ENCODE measurements around the gene ARL5B. TPM values are rescaled to one million over a fixed set of nuclear protein-coding genes. Genes with fewer than 3 reads are reported as not detected.

Gene ARL5B
- total and polyA plus RNA-seq, 9 of the 15 experiments (the other 6 are each of a cell fraction or from before 2014, with no cell fraction given): 4.1 to 22.2 (median 15.1) TPM

DNA sequence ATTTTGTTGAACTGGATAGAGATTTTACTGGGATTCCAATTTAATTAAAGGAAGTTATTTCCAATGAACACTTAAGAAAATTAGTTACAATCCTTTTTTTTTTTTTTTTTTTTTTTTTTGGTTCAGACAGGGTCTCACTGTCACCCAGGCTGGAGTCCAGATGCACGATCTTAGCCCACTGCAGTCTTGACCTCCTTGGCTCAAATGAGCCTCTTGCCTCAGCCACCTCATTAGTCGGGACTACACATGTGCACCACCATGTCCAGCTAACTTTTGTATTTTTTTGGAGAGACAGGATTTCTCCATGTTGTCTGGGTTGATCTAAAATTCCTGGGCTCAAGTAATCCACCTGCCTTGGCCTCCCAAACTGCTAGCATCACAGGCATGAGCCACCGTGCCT, 2.5 kb upstream of the ARL5B start:
- H3K27ac ChIP-seq (ENCODE audit: extremely low read depth, low read depth, low read length): no peak overlapping the region
- no peak overlapping the region for H3K9ac ChIP-seq (ENCODE audit: insufficient read depth in 1 of 2, low read depth in 2 of 2, low read length in 2 of 2)
- peaks cover 4 to 5% of the 10 kb centered on the region in 2 experiments; a peak in 3 of 5 replicates for H3K4me1 ChIP-seq (replicated peaks in 1 of 2; ENCODE audit: control insufficient read depth in 2 of 2, insufficient read depth in 2 of 2, low read length in 2 of 2)
- H2AFZ ChIP-seq (ENCODE audit: low read depth, low read length): no peak overlapping the region
- ATAC-seq: no peak
- WGBS (ENCODE audit: insufficient coverage, low coverage, missing lambda C conversion rate): 91% methylated on average over 3 of the region's 3 CpGs
- ChIA-PET CTCF (ENCODE audit: low intra/inter-chr PET ratio) (no interaction called here), POLR2A (no interaction called here)
- H4K20me1 ChIP-seq (replicated peaks; ENCODE audit: control insufficient read depth, insufficient read depth, low read length): 0 out of 2 replicates have a peak, but pooled peaks cover 3% of the 10 kb centered on the region
- DNase-seq (ENCODE audit: extremely low read depth in 1 of 4, low spot score in 3 of 4): no peak
- no peak overlapping the region for H3K4me2 ChIP-seq (ENCODE audit: insufficient read depth, low read length)
- H3K79me2 ChIP-seq (ENCODE audit: control insufficient read depth, insufficient read depth, low read length): peaks cover 41% of the 10 kb centered on the region
- no peaks in the 10 kb centered on the region for H3K9me1 ChIP-seq (ENCODE audit: control insufficient read depth, insufficient read depth, low read length)
- in situ Hi-C loops (cut with MboI) (no loop called here), intact Hi-C loops (cut with micrococcal nuclease) (no loop called here)
- no TSS peak for BruUV-seq (replicated peaks)
- H3K4me3 ChIP-seq: no peak overlapping the region
- H3K36me3 ChIP-seq (ENCODE audit: control insufficient read depth, insufficient read depth, low read length): no peaks in the 10 kb centered on the region; the same call in 2 of the 3 replicates
- H3K27me3 ChIP-seq (ENCODE audit: control insufficient read depth in 2 of 2, insufficient read depth in 2 of 2, low read length in 2 of 2): no peaks in the 10 kb centered on the region
- no peak for FAIRE-seq
- H3K9me3 ChIP-seq (replicated peaks; ENCODE audit: control insufficient read depth, insufficient read depth, low read depth, low read length): no peaks in the 10 kb centered on the region
- no peak for TF ChIP-seq ZNF76 (CRISPR knock-in tag; IDR thresholded peaks at IDR 0.05; ENCODE audit: borderline replicate concordance)
- TF ChIP-seq, protein P1, sequence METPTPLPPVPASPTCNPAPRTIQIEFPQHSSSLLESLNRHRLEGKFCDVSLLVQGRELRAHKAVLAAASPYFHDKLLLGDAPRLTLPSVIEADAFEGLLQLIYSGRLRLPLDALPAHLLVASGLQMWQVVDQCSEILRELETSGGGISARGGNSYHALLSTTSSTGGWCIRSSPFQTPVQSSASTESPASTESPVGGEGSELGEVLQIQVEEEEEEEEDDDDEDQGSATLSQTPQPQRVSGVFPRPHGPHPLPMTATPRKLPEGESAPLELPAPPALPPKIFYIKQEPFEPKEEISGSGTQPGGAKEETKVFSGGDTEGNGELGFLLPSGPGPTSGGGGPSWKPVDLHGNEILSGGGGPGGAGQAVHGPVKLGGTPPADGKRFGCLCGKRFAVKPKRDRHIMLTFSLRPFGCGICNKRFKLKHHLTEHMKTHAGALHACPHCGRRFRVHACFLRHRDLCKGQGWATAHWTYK (CRISPR knock-in tag; IDR thresholded peaks at IDR 0.05): no peak
- TF ChIP-seq ILK (tag; IDR thresholded peaks at IDR 0.05; ENCODE audit: borderline replicate concordance, low read depth): no peak
- TF ChIP-seq, protein P2, sequence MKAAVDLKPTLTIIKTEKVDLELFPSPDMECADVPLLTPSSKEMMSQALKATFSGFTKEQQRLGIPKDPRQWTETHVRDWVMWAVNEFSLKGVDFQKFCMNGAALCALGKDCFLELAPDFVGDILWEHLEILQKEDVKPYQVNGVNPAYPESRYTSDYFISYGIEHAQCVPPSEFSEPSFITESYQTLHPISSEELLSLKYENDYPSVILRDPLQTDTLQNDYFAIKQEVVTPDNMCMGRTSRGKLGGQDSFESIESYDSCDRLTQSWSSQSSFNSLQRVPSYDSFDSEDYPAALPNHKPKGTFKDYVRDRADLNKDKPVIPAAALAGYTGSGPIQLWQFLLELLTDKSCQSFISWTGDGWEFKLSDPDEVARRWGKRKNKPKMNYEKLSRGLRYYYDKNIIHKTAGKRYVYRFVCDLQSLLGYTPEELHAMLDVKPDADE (conservative IDR thresholded peaks at IDR 0.05; ENCODE audit: control insufficient read depth, low read depth, low read length): no peak
- TF ChIP-seq TBL1XR1 (IDR thresholded peaks at IDR 0.05; ENCODE audit: low read length in 2 of 2): no peak
- TF ChIP-seq PCBP1 (IDR thresholded peaks at IDR 0.05; ENCODE audit: low read depth, low read length, poor library complexity, severe bottlenecking): no peak
- TF ChIP-seq, protein P3, sequence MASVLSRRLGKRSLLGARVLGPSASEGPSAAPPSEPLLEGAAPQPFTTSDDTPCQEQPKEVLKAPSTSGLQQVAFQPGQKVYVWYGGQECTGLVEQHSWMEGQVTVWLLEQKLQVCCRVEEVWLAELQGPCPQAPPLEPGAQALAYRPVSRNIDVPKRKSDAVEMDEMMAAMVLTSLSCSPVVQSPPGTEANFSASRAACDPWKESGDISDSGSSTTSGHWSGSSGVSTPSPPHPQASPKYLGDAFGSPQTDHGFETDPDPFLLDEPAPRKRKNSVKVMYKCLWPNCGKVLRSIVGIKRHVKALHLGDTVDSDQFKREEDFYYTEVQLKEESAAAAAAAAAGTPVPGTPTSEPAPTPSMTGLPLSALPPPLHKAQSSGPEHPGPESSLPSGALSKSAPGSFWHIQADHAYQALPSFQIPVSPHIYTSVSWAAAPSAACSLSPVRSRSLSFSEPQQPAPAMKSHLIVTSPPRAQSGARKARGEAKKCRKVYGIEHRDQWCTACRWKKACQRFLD (CRISPR knock-in tag; IDR thresholded peaks at IDR 0.05): no peak
- no peak for TF ChIP-seq PRPF4 (IDR thresholded peaks at IDR 0.05; ENCODE audit: insufficient read depth, low read depth, low read length, poor library complexity, severe bottlenecking)
- no peak for TF ChIP-seq MCM5 (IDR thresholded peaks at IDR 0.05; ENCODE audit: low read depth)
